Myocyte (in vitro differentiated cells): ENCODE results near the gene PPP6R2. TPM values are rescaled to one million over a fixed set of nuclear protein-coding genes. Genes with fewer than 3 reads are reported as not detected.

Experiments
- DNase-seq: peaks from one replicate; pipeline ENCODE4 v3.0.0-alpha.2; 2012; ENCODE audit warnings: low read depth
- total RNA-seq: library from RNA; depleted of rRNA; stranded (reverse); fragments of >200 nt; gene quantifications from 2 replicates; pipeline ENCODE4 v1.2.3, GENCODE V29; 2014

PPP6R2 gene
- total RNA-seq, 1 donor from 2014 or later, result 65.8 TPM

GRCh38 chr22:50464451-50464850 is 121.3 kb downstream of the PPP6R2 start:
- DNase-seq, result no peak

GRCh38 chr22:50465066-50465930 is 122.2 kb downstream of the PPP6R2 start:
- no peak for DNase-seq

- no peak for DNase-seq
These were observed 124.2 kb downstream of the PPP6R2 start for GRCh38 chr22:50467341-50467740.

- no peak for DNase-seq
These were observed 124.8 kb downstream of the PPP6R2 start for GRCh38 chr22:50467773-50468440.

GRCh38 chr22:50468626-50469025 is 125.5 kb downstream of the PPP6R2 start:
- no peak for DNase-seq

GRCh38 chr22:50469377-50470305 is 126.5 kb downstream of the PPP6R2 start:
- peak; percentile 87 for DNase-seq

- peak; percentile 74 for DNase-seq
These were observed 127.4 kb downstream of the PPP6R2 start for GRCh38 chr22:50470491-50470890.

GRCh38 chr22:50471197-50471847 is 128.2 kb downstream of the PPP6R2 start:
- no peak for DNase-seq

- no peak for DNase-seq
These were observed 128.8 kb downstream of the PPP6R2 start for GRCh38 chr22:50471962-50472361.

- no peak for DNase-seq
These were observed 130.0 kb downstream of the PPP6R2 start for GRCh38 chr22:50473088-50473487.

- peak; percentile 51 for DNase-seq
These were observed 130.9 kb downstream of the PPP6R2 start for GRCh38 chr22:50473855-50474671.

GRCh38 chr22:50474710-50475651 is 131.9 kb downstream of the PPP6R2 start, which contains the start of gene SBF1:
Gene SBF1, minus strand, starts transcription at chr22:50475035. Its CDS starts 195 bp downstream, at chr22:50474840.
- peak; percentile 91 for DNase-seq

- no peak for DNase-seq
These were observed 132.5 kb downstream of the PPP6R2 start for GRCh38 chr22:50475652-50476002.

GRCh38 chr22:50476868-50477267 is 133.7 kb downstream of the PPP6R2 start:
- DNase-seq, result no peak

GRCh38 chr22:50477923-50478322 is 134.8 kb downstream of the PPP6R2 start:
- DNase-seq, result no peak

- no peak for DNase-seq
These were observed 136.6 kb downstream of the PPP6R2 start for GRCh38 chr22:50479721-50480120.

GRCh38 chr22:50481045-50481439 is 137.9 kb downstream of the PPP6R2 start:
- DNase-seq, result no peak

- DNase-seq, result no peak
These were observed 138.4 kb downstream of the PPP6R2 start, which contains the start of gene ADM2 for GRCh38 chr22:50481440-50482106. Gene ADM2, plus strand, starts transcription at chr22:50481543. Its CDS starts 305 bp downstream, at chr22:50481848.
